ENCODE data around the gene CPSF3. TPM values are rescaled to one million over a fixed set of nuclear protein-coding genes. Genes with fewer than 3 reads are reported as not detected.

CPSF3 gene
- polyA plus RNA-seq, 4 donors = 52.5 to 60.2 (median 59.0) TPM

- DNase-seq (ENCODE audit: low read depth in 4 of 4, low spot score in 3 of 4) = no peak
Measured at GRCh38 chr2:9416962-9417316, 6.5 kb upstream of the CPSF3 start.

- DNase-seq (ENCODE audit: low read depth in 4 of 4, low spot score in 3 of 4) = no peak
Measured at GRCh38 chr2:9417725-9418124, 5.7 kb upstream of the CPSF3 start.

- no peak for DNase-seq (ENCODE audit: low read depth in 4 of 4, low spot score in 3 of 4)
Measured at GRCh38 chr2:9418746-9419145, 4.7 kb upstream of the CPSF3 start.

- DNase-seq (ENCODE audit: low read depth in 4 of 4, low spot score in 3 of 4) = no peak
Measured at GRCh38 chr2:9419541-9419940, 3.9 kb upstream of the CPSF3 start.

DNA sequence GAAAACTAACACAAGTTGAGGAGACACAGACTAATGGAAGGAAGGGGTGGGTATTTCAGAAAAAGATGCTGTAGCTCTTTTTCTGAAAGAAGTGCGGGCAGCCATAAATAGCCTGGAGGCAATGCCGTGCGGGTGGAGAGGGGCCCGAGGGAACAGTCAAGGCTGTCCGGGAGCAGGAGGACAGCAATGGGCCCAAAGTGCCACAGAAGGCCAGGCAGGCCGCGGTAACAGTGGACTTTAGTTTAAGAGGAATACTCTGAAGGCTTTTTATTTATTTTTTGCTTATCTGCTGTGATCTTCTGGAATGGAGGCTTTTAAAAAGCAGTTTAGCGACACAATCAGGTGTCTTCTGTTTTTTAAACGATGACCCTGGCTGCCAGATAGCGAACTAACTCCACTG is 3.0 kb upstream of the CPSF3 start:
- DNase-seq (ENCODE audit: low read depth in 4 of 4, low spot score in 3 of 4) = no peak

- peak in 1 of 4 donors; percentile 15 for DNase-seq (ENCODE audit: low read depth in 4 of 4, low spot score in 3 of 4)
Measured at GRCh38 chr2:9422321-9423099, 944 bp upstream of the CPSF3 start.

GRCh38 chr2:9423922-9424272 is 443 bp downstream of the CPSF3 start:
- DNase-seq (ENCODE audit: low read depth in 4 of 4, low spot score in 3 of 4) = no peak

GRCh38 chr2:9424447-9425164 is 1.2 kb downstream of the CPSF3 start:
- no peak for DNase-seq (ENCODE audit: low read depth in 4 of 4, low spot score in 3 of 4)

DNA sequence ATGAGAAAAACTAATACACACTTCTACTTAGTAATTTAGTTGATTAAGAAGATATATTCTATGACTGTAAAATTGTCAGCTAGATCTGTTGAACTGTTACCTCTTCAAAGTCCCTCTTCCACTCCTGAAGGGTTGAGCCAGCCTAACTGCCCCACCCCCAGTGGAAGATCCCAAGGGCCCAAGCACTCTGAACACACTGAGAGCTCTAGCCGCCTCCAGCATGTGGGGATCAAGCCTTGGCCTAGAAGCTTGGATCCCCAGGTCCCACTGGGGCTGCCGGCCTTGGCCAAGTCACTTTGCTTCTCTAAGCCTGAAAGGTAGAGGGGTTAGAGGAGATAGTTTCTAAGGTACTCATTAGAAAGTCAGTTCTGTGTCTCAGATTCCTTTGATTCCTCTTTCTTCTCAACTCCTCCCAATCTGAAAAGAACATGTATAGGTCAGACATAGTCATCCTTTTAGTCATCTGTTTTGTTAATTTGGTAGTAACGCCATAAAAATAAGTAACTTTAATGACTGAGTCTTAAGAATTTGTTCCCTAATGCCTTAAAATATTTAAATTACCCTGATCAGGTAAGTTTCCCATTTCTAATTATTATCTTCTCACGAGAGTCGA is 5.6 kb downstream of the CPSF3 start:
- DNase-seq (ENCODE audit: low read depth in 4 of 4, low spot score in 3 of 4) = no peak

GRCh38 chr2:9430316-9431293 is 7.2 kb downstream of the CPSF3 start:
- DNase-seq (ENCODE audit: low read depth in 4 of 4, low spot score in 3 of 4) = no peak

DNA sequence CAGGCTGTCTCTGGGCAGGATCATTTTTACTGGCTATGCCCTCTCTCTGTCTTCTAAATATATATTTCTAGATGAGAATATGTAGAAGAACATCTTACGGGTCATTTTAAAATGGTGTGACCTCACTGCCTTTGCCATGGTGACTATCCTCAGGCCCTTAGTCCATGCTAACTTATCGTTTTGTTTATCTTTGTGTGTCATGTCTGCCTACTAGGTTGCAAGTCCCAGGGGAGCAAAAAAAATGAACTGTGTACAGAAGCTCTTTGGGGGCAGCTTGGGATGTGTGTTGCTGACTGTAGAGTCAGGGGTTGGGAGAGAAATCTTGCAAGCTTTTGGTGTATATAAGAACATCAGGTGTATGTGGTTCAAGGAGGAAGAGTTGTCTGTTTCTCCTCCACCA is 11.0 kb downstream of the CPSF3 start:
- no peak for DNase-seq (ENCODE audit: low read depth in 4 of 4, low spot score in 3 of 4)

GRCh38 chr2:9439536-9439935 is 16.1 kb downstream of the CPSF3 start:
- no peak for DNase-seq (ENCODE audit: low read depth in 4 of 4, low spot score in 3 of 4)

DNA sequence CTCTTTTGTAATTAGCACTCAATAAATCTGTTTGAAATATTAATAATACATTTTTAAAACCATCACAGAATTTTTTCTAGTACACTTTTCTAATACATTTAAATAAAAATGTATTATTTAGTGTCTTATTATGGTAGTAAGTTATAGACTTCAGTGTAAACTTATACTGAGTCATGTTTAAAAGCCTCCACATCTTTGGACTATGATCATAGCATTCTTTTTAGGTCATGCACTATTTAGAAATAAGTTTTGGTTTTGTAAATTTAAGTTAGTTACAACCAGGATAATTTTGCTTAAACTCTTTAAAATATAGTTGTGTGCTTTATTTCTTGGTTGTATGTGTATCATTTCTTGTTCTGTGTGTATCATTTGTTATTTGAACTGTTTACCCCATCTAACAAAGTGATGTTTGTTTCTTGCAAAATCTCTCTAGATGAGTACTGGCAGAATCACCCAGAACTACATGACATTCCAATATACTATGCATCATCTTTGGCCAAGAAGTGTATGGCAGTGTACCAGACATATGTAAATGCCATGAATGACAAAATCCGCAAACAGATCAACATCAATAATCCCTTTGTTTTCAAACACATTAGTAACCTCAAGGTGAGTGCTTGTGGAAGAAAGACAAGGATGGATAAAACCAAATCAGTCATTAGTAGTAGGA is 16.7 kb downstream of the CPSF3 start:
- no peak for DNase-seq (ENCODE audit: low read depth in 4 of 4, low spot score in 3 of 4)

DNA sequence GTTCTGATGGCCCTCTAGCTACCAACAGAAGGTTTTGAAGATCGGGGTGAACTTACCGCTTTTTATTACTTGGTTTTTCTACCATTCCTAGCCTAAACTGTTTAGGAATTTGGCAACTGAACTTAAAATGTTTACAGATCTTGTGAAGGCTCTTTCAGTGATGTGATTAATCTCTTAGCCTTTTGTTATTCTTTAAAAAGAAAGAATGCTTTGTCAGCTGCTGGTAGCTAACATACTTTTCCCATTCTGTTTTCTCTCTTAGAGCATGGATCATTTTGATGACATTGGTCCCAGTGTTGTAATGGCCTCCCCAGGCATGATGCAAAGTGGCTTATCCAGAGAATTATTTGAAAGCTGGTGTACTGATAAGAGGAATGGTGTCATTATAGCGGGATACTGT is 18.1 kb downstream of the CPSF3 start:
- DNase-seq (ENCODE audit: low read depth in 4 of 4, low spot score in 3 of 4) = no peak

- no peak for DNase-seq (ENCODE audit: low read depth in 4 of 4, low spot score in 3 of 4)
Measured at GRCh38 chr2:9443526-9443925, 20.1 kb downstream of the CPSF3 start.

- DNase-seq (ENCODE audit: low read depth in 4 of 4, low spot score in 3 of 4) = no peak
Measured at GRCh38 chr2:9445089-9445488, 21.6 kb downstream of the CPSF3 start.

GRCh38 chr2:9451231-9451630 is 27.8 kb downstream of the CPSF3 start:
- DNase-seq (ENCODE audit: low read depth in 4 of 4, low spot score in 3 of 4) = no peak

DNA sequence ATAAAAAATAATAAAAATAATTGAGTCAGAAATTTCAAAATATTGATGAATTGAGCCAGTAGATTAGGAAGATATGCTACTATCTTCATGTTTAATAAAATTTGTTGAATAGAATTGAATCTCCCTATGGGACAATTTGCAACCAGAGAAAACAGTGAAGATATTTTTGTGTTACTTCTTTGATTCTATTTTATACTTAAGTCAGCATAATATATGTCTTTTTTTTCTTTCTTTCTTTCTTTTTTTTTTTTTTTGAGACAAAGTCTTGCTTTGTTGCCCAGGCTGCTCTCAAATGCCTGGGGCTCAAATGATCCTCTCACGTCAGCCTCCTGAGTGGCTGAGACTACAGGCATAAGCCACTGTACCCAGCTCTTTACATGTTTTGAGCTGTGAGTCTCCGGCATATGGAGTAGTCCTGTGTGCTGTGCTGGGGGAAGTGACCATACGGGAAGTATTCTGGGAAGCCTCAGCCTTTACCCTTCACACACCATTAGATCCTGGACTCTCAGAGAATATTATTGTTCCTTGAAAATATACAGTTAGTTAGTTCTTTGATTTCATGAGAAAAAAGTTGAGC is 37.1 kb downstream of the CPSF3 start:
- no peak for DNase-seq (ENCODE audit: low read depth in 4 of 4, low spot score in 3 of 4)

DNA sequence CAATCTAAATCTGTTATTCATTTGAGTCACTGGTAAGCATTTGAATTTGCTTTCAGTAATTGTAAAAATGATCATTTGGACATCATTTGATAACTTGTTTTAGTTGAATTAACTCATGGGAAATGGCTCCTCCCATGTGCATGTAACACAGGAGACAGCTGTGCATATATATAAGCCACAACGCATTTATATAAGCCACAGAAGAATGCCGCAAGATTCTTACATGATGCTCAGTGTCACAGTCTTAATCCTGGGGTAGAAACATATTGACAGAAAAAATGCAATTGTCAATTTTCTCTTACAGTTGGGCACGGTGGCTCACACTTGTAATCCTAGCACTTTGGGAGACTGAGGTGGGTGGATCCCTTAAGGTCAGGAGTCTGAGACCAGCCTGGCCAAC is 37.6 kb downstream of the CPSF3 start:
- DNase-seq (ENCODE audit: low read depth in 4 of 4, low spot score in 3 of 4) = no peak

DNA sequence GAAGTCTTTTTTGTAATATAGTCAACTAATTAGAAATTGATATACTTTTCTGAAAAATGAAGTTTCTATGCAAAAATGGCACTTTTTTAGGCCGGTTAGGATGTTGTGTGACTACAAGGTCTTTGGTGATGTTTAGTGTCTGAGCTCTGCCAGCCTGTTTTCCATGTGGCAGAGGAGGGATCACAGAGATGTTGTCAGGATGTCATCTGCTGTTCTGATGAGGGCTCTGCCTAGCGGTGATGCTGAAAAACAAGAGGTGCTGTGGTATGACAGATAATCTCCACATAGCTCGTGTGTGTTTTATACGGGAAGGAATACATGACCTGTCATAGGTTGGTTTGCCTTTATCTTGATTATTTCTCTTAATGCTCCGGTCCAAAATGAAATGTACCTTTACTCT is 38.9 kb downstream of the CPSF3 start:
- DNase-seq (ENCODE audit: low read depth in 4 of 4, low spot score in 3 of 4) = no peak

Data from right renal pelvis (tissue), 4 donors.